ENCODE data around the gene UTP4. TPM values are rescaled to one million over a fixed set of nuclear protein-coding genes. Genes with fewer than 3 reads are reported as not detected.

The UTP4 gene
- total RNA-seq, 1 experiment from 2014 or later: 26.9 TPM

DNA sequence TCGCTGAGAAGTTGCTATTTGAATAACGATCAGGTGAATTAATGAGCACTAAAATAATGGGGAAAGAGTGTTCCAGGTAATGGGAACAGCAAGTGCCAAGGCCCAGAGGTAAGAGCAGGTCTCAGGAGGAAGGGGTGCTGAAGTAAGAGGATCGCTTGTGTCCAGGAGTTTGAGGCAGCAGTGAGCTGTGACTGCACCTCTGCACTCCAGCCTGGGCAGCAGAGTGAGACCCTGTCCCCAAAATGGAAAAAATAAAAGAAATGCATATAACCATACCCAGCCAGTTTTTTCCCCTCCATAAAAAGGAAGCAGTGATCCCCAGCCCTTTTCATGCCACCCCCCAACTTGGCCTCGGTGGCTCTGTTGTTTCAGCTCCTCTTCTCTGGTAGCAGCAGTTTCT is 43.8 kb upstream of the UTP4 start:
- Histone ChIP-seq H3K4me2 (ENCODE audit: low read length) (no peak overlapping the region), H3K79me2 (ENCODE audit: low read length) (no peaks in the 10 kb centered on the region), H3K4me3 (ENCODE audit: low read length) (no peak overlapping the region), H3K27ac (ENCODE audit: low read length) (no peak overlapping the region), H3F3A (ENCODE audit: low read length, unreplicated experiment) (no peaks in the 10 kb centered on the region), H3K27me3 (ENCODE audit: low read length) (no peaks in the 10 kb centered on the region), H3K36me3 (ENCODE audit: low read depth, low read length) (no peaks in the 10 kb centered on the region), H3K9me2 (replicated peaks; ENCODE audit: low read length) (no peaks in the 10 kb centered on the region), H3K9me3 (ENCODE audit: low read length) (no peaks in the 10 kb centered on the region), H4K20me1 (ENCODE audit: low read length) (no peaks in the 10 kb centered on the region), H3K4me1 (ENCODE audit: insufficient read depth, low read length) (no peaks in the 10 kb centered on the region), H2AFZ (ENCODE audit: low read length) (no peak overlapping the region), H3K9ac (ENCODE audit: low read length) (no peak overlapping the region)
- DNase-seq: no peak
- CTCF ChIA-PET: no interaction called here
- POLR2A ChIA-PET (ENCODE audit: unreplicated experiment): no interaction called here
- ATAC-seq: no peak
- TF ChIP-seq, protein P1, sequence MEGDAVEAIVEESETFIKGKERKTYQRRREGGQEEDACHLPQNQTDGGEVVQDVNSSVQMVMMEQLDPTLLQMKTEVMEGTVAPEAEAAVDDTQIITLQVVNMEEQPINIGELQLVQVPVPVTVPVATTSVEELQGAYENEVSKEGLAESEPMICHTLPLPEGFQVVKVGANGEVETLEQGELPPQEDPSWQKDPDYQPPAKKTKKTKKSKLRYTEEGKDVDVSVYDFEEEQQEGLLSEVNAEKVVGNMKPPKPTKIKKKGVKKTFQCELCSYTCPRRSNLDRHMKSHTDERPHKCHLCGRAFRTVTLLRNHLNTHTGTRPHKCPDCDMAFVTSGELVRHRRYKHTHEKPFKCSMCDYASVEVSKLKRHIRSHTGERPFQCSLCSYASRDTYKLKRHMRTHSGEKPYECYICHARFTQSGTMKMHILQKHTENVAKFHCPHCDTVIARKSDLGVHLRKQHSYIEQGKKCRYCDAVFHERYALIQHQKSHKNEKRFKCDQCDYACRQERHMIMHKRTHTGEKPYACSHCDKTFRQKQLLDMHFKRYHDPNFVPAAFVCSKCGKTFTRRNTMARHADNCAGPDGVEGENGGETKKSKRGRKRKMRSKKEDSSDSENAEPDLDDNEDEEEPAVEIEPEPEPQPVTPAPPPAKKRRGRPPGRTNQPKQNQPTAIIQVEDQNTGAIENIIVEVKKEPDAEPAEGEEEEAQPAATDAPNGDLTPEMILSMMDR (conservative IDR thresholded peaks at IDR 0.05; ENCODE audit: low read depth, low read length): no peak
- no peak for TF ChIP-seq EZH2 (IDR thresholded peaks at IDR 0.05; ENCODE audit: low read length, unreplicated experiment)
- TF ChIP-seq EZH2phosphoT487 (IDR thresholded peaks at IDR 0.05; ENCODE audit: borderline replicate concordance, low read length): no peak
- BruUV-seq (replicated peaks): no TSS peak
- intact Hi-C loops (cut with micrococcal nuclease): no loop called here

DNA sequence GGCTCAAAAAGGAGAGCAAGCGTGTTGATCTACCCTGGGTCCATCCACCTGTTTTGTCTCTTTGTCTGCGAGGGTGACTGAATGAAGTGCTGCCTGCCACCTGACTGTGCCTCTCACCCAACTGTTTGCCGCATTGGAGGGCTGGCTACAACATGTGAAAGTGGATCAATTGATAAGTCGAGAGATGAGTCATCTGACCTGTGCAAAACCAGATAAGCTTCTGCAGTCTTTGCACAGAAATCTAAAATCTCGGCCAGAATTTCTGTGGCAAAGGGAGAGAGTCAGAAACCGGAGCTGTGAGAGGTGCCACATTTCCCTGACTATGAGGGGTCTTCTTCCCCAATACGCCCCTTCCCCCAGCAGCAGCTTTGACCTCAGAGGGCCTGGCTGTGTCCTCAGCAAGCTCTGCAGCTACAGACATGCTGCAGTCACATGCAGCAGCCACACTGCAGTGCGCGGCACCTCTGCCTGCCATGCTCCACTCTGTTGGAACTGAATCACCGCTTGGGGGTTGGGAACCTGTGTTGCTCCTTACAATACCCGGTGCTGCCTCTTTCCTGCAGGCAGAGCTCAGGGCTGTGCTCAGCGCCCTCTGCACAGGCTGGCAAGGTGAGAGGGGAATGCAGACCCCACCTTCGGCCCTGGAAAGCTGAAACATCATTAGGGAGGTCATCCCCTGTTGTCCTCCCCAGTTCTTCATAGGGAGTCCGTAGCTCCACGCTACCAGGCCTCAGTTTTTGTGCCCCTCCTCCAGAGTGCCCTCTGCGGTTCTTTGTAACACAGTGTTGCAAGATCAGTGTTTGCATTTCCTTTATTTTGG is 43.1 kb upstream of the UTP4 start:
- no peaks in the 10 kb centered on the region for H4K20me1 ChIP-seq (ENCODE audit: low read length)
- no peak overlapping the region for H3K4me2 ChIP-seq (ENCODE audit: low read length)
- H3F3A ChIP-seq (ENCODE audit: low read length, unreplicated experiment): no peaks in the 10 kb centered on the region
- intact Hi-C loops (cut with micrococcal nuclease): no loop called here
- DNase-seq (no peak), ATAC-seq (no peak)
- H3K9me3 ChIP-seq (ENCODE audit: low read length): no peaks in the 10 kb centered on the region
- no peaks in the 10 kb centered on the region for H3K4me1 ChIP-seq (ENCODE audit: insufficient read depth, low read length)
- no peaks in the 10 kb centered on the region for H3K27me3 ChIP-seq (ENCODE audit: low read length)
- H3K9me2 ChIP-seq (replicated peaks; ENCODE audit: low read length): no peaks in the 10 kb centered on the region
- H3K79me2 ChIP-seq (ENCODE audit: low read length): no peaks in the 10 kb centered on the region
- ChIA-PET POLR2A (ENCODE audit: unreplicated experiment) (interaction anchor here (0.5 kb wide), 1 partner anchor 353 kb away, joined by 5 read pairs; the partner anchor contains the start of gene CDH1), CTCF (no interaction called here)
- H3K27ac ChIP-seq (ENCODE audit: low read length): no peak overlapping the region
- no peaks in the 10 kb centered on the region for H3K36me3 ChIP-seq (ENCODE audit: low read depth, low read length)
- no peak overlapping the region for H3K4me3 ChIP-seq (ENCODE audit: low read length)
- no TSS peak for BruUV-seq (replicated peaks)
- H3K9ac ChIP-seq (ENCODE audit: low read length): no peak overlapping the region
- no peak overlapping the region for H2AFZ ChIP-seq (ENCODE audit: low read length)
- TF ChIP-seq EZH2 (IDR thresholded peaks at IDR 0.05; ENCODE audit: low read length, unreplicated experiment) (no peak), EZH2phosphoT487 (IDR thresholded peaks at IDR 0.05; ENCODE audit: borderline replicate concordance, low read length) (no peak)
- TF ChIP-seq, protein P1 (conservative IDR thresholded peaks at IDR 0.05; ENCODE audit: low read depth, low read length): no peak

DNA sequence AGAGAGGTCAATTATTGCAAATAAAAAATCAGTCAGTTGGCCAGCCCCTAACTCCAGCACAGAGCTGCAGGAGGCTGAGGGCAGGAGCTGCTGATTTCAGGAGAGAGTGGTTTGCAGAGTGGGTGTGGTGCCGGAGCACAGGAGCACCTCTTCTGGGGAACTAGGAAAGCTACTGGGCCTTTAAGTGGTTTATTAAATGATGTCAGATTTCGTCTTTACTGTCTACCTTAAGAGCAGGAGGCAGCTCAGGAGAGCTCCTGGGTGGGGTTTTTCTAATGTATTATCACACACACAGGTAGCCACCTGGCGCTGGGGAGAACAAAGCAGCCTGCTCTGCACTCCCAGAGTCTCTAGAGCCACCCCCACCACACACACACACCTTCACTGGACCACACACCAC is 38.5 kb upstream of the UTP4 start:
- ATAC-seq: no peak
- no peaks in the 10 kb centered on the region for H3K9me2 ChIP-seq (replicated peaks; ENCODE audit: low read length)
- no TSS peak for BruUV-seq (replicated peaks)
- intact Hi-C loops (cut with micrococcal nuclease): no loop called here
- H3K9me3 ChIP-seq (ENCODE audit: low read length): no peaks in the 10 kb centered on the region
- H3K4me3 ChIP-seq (ENCODE audit: low read length): no peak overlapping the region
- ChIA-PET CTCF (no interaction called here), POLR2A (ENCODE audit: unreplicated experiment) (no interaction called here)
- no peaks in the 10 kb centered on the region for H3K27me3 ChIP-seq (ENCODE audit: low read length)
- no peaks in the 10 kb centered on the region for H3K36me3 ChIP-seq (ENCODE audit: low read depth, low read length)
- DNase-seq: no peak
- no peak overlapping the region for H3K27ac ChIP-seq (ENCODE audit: low read length)
- H3K4me1 ChIP-seq (ENCODE audit: insufficient read depth, low read length): no peaks in the 10 kb centered on the region
- H4K20me1 ChIP-seq (ENCODE audit: low read length): no peaks in the 10 kb centered on the region
- no peak overlapping the region for H2AFZ ChIP-seq (ENCODE audit: low read length)
- no peaks in the 10 kb centered on the region for H3F3A ChIP-seq (ENCODE audit: low read length, unreplicated experiment)
- TF ChIP-seq EZH2 (IDR thresholded peaks at IDR 0.05; ENCODE audit: low read length, unreplicated experiment) (no peak), EZH2phosphoT487 (IDR thresholded peaks at IDR 0.05; ENCODE audit: borderline replicate concordance, low read length) (no peak)
- TF ChIP-seq, protein P1 (conservative IDR thresholded peaks at IDR 0.05; ENCODE audit: low read depth, low read length): no peak
- H3K4me2 ChIP-seq (ENCODE audit: low read length): no peak overlapping the region
- H3K9ac ChIP-seq (ENCODE audit: low read length): no peak overlapping the region
- no peaks in the 10 kb centered on the region for H3K79me2 ChIP-seq (ENCODE audit: low read length)

Data from PC-3 (cell line).